ENCODE results near the gene ARFIP2.

ARFIP2 gene

DNA sequence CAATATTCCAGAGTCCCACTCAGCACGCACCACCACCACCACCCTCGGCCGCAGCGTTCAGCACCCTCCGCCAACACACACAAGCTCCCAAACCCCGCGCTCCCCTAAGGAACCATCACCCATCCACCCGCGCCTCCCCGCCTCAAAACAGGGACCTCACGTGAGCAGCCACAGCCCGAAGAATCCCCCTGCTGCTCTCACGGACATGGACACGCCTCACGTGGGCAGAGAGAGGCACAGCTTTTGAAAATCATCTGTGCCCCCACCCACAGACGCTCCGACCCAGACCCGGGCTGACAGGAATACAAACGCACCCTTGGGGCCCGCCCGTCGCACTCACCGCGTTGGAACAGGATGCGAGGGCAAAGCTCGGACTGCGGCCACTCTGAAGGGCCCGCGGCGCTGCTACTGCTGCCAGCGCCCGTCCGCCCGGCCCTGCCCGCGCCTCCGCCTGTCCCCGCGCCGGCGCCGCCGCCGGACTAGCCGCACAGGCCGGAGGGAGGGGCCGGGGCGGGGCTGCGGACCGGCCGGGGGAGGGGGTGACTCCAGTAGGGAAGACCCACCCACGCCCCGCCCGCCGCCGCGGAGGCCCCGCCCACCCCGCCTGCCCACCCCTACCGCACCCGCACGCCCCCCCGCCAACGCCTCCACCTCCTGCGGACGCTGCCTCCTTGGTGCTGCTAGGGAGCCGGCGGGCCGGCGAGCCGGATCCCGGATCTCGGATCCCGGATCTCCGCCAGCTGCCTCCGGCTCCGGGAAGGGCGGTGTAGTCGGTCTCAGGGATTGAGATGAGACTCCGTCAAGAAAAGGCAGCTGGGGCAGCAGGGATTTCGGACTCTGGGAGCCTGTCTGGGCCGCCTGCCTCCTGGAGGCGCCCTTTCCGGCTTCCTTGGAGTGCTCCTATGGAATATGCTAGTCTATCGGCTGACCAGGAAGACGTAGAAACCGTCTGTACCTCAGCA is 7.4 kb downstream of the ARFIP2 start, which contains the start of gene TRIM3:
Gene TRIM3 (minus strand): TSS at position 491 of the 962 bp plus-strand sequence. CDS start 8,246 bp downstream, outside the sequence.
- peaks cover 5 to 38% (median 31%) of the 10 kb centered on the region in 5 donors for H3K4me1 ChIP-seq (ENCODE audit: control insufficient read depth in 5 of 5, insufficient read depth in 5 of 5, low read length in 5 of 5)
- H3K36me3 ChIP-seq (ENCODE audit: control insufficient read depth in 5 of 5, insufficient read depth in 5 of 5, low read length in 5 of 5): peaks cover 0 to 24% (median 23%) of the 10 kb centered on the region in 5 donors
- no peaks in the 10 kb centered on the region for H3K27me3 ChIP-seq (ENCODE audit: control insufficient read depth in 5 of 5, insufficient read depth in 4 of 5, low read length in 5 of 5)
- peak within 1 kb of the TSS; percentile 77 to 91 (median 86) for H3K9ac ChIP-seq (ENCODE audit: low read length in 5 of 5)
- peak within 1 kb of the TSS; percentile 91 for H3K27ac ChIP-seq (ENCODE audit: low read depth, low read length)
- H3K4me3 ChIP-seq (ENCODE audit: low read depth in 1 of 5, low read length in 5 of 5): peak within 1 kb of the TSS; percentile 75 to 90 (median 86)
- H3K9me3 ChIP-seq (ENCODE audit: control insufficient read depth in 5 of 5, low read length in 5 of 5): no peaks in the 10 kb centered on the region

- H3K4me1 ChIP-seq (ENCODE audit: control insufficient read depth in 5 of 5, insufficient read depth in 5 of 5, low read length in 5 of 5): peaks cover 5 to 41% (median 33%) of the 10 kb centered on the region in 5 donors
- H3K4me3 ChIP-seq (ENCODE audit: low read depth in 1 of 5, low read length in 5 of 5): peak overlapping the region; percentile 58 to 87 (median 80)
- no peak overlapping the region for H3K27ac ChIP-seq (ENCODE audit: low read depth, low read length)
- no peaks in the 10 kb centered on the region for H3K27me3 ChIP-seq (ENCODE audit: control insufficient read depth in 5 of 5, insufficient read depth in 4 of 5, low read length in 5 of 5)
- H3K36me3 ChIP-seq (ENCODE audit: control insufficient read depth in 5 of 5, insufficient read depth in 5 of 5, low read length in 5 of 5): peaks cover 0 to 16% (median 15%) of the 10 kb centered on the region in 5 donors
- H3K9ac ChIP-seq (ENCODE audit: low read length in 5 of 5): peak overlapping the region in 3 of 5 donors; percentile 2 to 31 (median 26)
- H3K9me3 ChIP-seq (ENCODE audit: control insufficient read depth in 5 of 5, low read length in 5 of 5): no peaks in the 10 kb centered on the region
These were observed 8.2 kb downstream of the ARFIP2 start for GRCh38 chr11:6472934-6473333.

- peak overlapping the region in 1 of 5 donors; percentile 43 for H3K9ac ChIP-seq (ENCODE audit: low read length in 5 of 5)
- peaks cover 5 to 32% (median 27%) of the 10 kb centered on the region in 5 donors for H3K4me1 ChIP-seq (ENCODE audit: control insufficient read depth in 5 of 5, insufficient read depth in 5 of 5, low read length in 5 of 5)
- no peaks in the 10 kb centered on the region for H3K9me3 ChIP-seq (ENCODE audit: control insufficient read depth in 5 of 5, low read length in 5 of 5)
- peak overlapping the region; percentile 19 for H3K27ac ChIP-seq (ENCODE audit: low read depth, low read length)
- H3K27me3 ChIP-seq (ENCODE audit: control insufficient read depth in 5 of 5, insufficient read depth in 4 of 5, low read length in 5 of 5): no peaks in the 10 kb centered on the region
- peaks cover 0 to 16% (median 8%) of the 10 kb centered on the region in 5 donors for H3K36me3 ChIP-seq (ENCODE audit: control insufficient read depth in 5 of 5, insufficient read depth in 5 of 5, low read length in 5 of 5)
- H3K4me3 ChIP-seq (ENCODE audit: low read depth in 1 of 5, low read length in 5 of 5): no peak overlapping the region
These were observed 11.5 kb downstream of the ARFIP2 start for GRCh38 chr11:6469599-6469998.

DNA sequence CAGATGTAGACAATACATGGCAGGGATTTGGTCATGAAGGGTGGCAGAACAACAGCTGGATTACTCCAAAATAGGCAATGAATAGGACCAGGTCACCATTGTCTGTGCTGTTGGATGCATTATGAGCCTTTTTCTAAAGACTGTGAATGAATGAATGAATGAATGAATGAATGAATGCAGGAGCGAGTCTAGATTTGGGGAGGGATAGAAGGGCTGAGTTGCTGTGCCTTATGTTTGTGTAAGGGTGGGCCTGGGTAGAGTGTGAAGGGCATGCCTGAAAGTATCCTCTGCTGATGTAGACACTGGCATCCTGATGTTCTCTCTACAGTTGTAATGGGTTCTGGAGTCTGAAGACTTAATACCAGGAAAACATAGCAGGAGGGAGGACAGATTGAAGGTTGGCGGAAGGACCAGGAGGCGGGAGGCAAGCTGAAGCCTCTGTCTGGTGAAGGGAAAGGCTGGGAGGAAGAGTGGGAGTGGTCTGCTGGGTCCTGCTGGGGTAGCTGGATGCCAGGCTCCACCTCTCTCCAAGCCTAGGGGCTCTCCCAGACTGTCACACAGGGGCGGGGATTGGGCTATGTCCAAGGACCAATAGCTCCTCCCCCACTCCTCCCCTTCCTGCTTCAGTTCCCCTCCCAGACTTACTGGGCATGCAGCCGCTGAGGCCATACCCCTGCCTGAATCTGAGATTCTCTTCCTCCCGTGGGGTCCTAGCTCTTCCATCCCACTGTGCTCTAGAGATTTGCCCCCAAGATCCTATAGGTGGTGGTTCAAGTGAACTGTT is 12.2 kb downstream of the ARFIP2 start:
- H3K27ac ChIP-seq (ENCODE audit: low read depth, low read length): peak overlapping the region; percentile 32
- H3K9ac ChIP-seq (ENCODE audit: low read length in 5 of 5): peak overlapping the region in 1 of 5 donors; percentile 43
- H3K27me3 ChIP-seq (ENCODE audit: control insufficient read depth in 5 of 5, insufficient read depth in 4 of 5, low read length in 5 of 5): no peaks in the 10 kb centered on the region
- H3K36me3 ChIP-seq (ENCODE audit: control insufficient read depth in 5 of 5, insufficient read depth in 5 of 5, low read length in 5 of 5): peaks cover 4 to 23% (median 15%) of the 10 kb centered on the region in 5 donors
- peaks cover 5 to 26% (median 21%) of the 10 kb centered on the region in 5 donors for H3K4me1 ChIP-seq (ENCODE audit: control insufficient read depth in 5 of 5, insufficient read depth in 5 of 5, low read length in 5 of 5)
- H3K4me3 ChIP-seq (ENCODE audit: low read depth in 1 of 5, low read length in 5 of 5): peak overlapping the region in 1 of 5 donors; percentile 19
- H3K9me3 ChIP-seq (ENCODE audit: control insufficient read depth in 5 of 5, low read length in 5 of 5): no peaks in the 10 kb centered on the region

DNA sequence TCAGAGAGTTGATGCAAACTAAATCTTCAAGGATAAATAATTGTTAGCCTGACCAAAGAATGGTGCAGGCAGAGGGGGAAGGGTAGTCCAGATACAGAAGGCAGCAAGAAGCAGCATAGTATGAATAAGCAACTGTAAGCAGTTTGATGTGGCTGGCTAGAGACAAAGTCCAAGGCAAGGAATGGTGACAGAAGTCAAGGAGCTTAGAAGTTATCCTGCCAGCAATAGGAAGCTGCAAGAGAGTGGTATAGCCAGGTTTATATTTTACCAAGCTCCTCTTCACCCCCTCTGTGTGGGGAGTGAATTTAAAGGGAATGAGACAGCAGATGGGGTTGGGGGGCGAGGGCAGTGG is 22.1 kb downstream of the ARFIP2 start:
- H3K27ac ChIP-seq (ENCODE audit: low read depth, low read length): no peak overlapping the region
- no peaks in the 10 kb centered on the region for H3K4me1 ChIP-seq (ENCODE audit: control insufficient read depth in 5 of 5, insufficient read depth in 5 of 5, low read length in 5 of 5)
- peaks cover 9 to 81% (median 77%) of the 10 kb centered on the region in 5 donors for H3K36me3 ChIP-seq (ENCODE audit: control insufficient read depth in 5 of 5, insufficient read depth in 5 of 5, low read length in 5 of 5)
- no peak overlapping the region for H3K4me3 ChIP-seq (ENCODE audit: low read depth in 1 of 5, low read length in 5 of 5)
- no peaks in the 10 kb centered on the region for H3K27me3 ChIP-seq (ENCODE audit: control insufficient read depth in 5 of 5, insufficient read depth in 4 of 5, low read length in 5 of 5)
- no peak overlapping the region for H3K9ac ChIP-seq (ENCODE audit: low read length in 5 of 5)
- no peaks in the 10 kb centered on the region for H3K9me3 ChIP-seq (ENCODE audit: control insufficient read depth in 5 of 5, low read length in 5 of 5)

DNA sequence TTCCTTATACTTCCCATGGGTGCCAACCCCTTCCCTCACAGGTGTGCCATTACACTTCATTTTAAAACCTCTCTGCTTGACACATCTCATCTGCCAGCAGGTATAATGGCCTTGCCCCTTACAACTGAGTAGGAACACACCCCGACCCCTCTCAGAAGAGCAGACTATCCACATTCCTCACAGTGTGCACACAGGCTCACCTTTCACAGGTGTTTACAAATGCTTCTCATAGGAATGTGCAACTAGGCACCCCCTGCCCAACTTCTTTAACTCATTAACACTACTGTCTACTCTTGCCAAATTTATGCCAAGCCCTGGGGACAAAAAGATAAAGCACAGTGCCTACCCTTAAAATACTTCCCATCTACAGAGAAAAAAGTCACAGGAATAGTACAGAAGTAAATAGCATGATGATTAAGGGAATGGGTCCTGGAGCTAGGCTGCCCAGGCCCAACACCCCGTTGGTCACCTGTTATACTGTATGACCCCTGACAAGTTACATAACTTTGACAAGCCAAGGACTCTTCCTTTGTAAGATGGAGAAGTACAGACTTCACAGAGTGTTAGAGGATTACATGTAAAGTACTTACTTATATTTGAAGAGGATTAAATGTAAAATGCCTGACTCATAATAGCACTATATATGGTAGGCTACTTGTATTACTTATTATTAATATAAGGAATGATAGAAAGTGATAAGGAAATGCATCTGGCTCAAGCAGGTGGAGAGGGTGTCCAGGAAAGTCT is 22.6 kb downstream of the ARFIP2 start:
- Histone ChIP-seq H3K27ac (ENCODE audit: low read depth, low read length) (no peak overlapping the region), H3K27me3 (ENCODE audit: control insufficient read depth in 5 of 5, insufficient read depth in 4 of 5, low read length in 5 of 5) (no peaks in the 10 kb centered on the region), H3K4me3 (ENCODE audit: low read depth in 1 of 5, low read length in 5 of 5) (no peak overlapping the region), H3K36me3 (ENCODE audit: control insufficient read depth in 5 of 5, insufficient read depth in 5 of 5, low read length in 5 of 5) (peaks cover 9 to 79% (median 76%) of the 10 kb centered on the region in 5 donors), H3K9ac (ENCODE audit: low read length in 5 of 5) (no peak overlapping the region), H3K9me3 (ENCODE audit: control insufficient read depth in 5 of 5, low read length in 5 of 5) (no peaks in the 10 kb centered on the region), H3K4me1 (ENCODE audit: control insufficient read depth in 5 of 5, insufficient read depth in 5 of 5, low read length in 5 of 5) (no peaks in the 10 kb centered on the region)

- Histone ChIP-seq H3K27me3 (ENCODE audit: control insufficient read depth in 5 of 5, insufficient read depth in 4 of 5, low read length in 5 of 5) (no peaks in the 10 kb centered on the region), H3K36me3 (ENCODE audit: control insufficient read depth in 5 of 5, insufficient read depth in 5 of 5, low read length in 5 of 5) (peaks cover 12 to 83% (median 79%) of the 10 kb centered on the region in 5 donors), H3K9ac (ENCODE audit: low read length in 5 of 5) (no peak overlapping the region), H3K9me3 (ENCODE audit: control insufficient read depth in 5 of 5, low read length in 5 of 5) (no peaks in the 10 kb centered on the region), H3K4me1 (ENCODE audit: control insufficient read depth in 5 of 5, insufficient read depth in 5 of 5, low read length in 5 of 5) (no peaks in the 10 kb centered on the region), H3K27ac (ENCODE audit: low read depth, low read length) (no peak overlapping the region), H3K4me3 (ENCODE audit: low read depth in 1 of 5, low read length in 5 of 5) (no peak overlapping the region)
These were observed 23.4 kb downstream of the ARFIP2 start for GRCh38 chr11:6457581-6458320.

DNA sequence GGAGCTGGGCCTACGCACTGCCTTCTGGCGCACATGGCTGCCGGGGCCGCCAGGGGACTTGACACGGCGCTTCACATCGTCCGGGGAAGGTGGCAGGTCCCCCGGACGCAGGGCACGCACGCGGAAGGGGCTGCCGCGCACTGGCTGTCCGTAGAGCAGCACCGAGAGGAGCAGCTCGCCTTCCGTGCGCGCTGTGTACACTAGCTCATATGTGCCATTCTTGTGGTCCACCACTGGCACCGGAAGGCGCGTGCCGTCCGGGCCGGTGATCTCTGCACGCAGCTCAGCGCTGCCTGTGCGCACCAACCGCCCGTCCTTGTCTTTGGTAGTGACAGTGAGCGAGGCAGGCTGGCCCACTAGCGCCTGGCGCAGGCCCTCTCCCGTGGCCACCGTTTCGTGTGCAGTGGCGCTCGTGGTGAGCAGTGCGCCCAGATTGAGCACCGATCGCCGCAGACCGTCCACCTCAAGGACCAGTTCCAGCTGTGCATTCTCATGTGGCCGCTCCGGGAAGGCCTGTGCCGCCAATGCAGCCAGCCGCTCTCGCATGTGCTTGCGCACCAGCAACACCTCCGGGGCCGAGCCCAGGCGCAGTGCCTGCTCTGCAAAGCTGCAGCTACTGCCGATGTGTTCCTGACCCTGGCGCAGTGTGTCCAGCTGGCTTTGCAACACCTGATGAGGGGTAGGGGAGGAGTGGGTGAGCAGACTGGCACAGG is 24.6 kb downstream of the ARFIP2 start:
- no peaks in the 10 kb centered on the region for H3K27me3 ChIP-seq (ENCODE audit: control insufficient read depth in 5 of 5, insufficient read depth in 4 of 5, low read length in 5 of 5)
- peaks cover 12 to 93% (median 86%) of the 10 kb centered on the region in 5 donors for H3K36me3 ChIP-seq (ENCODE audit: control insufficient read depth in 5 of 5, insufficient read depth in 5 of 5, low read length in 5 of 5)
- H3K4me1 ChIP-seq (ENCODE audit: control insufficient read depth in 5 of 5, insufficient read depth in 5 of 5, low read length in 5 of 5): no peaks in the 10 kb centered on the region
- H3K4me3 ChIP-seq (ENCODE audit: low read depth in 1 of 5, low read length in 5 of 5): no peak overlapping the region
- no peak overlapping the region for H3K9ac ChIP-seq (ENCODE audit: low read length in 5 of 5)
- no peaks in the 10 kb centered on the region for H3K9me3 ChIP-seq (ENCODE audit: control insufficient read depth in 5 of 5, low read length in 5 of 5)
- no peak overlapping the region for H3K27ac ChIP-seq (ENCODE audit: low read depth, low read length)

Data from subcutaneous abdominal adipose tissue (tissue), 5 donors.